Limb (tissue), 2 donors: ENCODE measurements around the gene NSMF.

Experiments
- DNase-seq, 2 donors: peaks; one replicate each; pipeline ENCODE4 v3.0.0-alpha.2; 2016; ENCODE audit errors: extremely low spot score in 2 of 2

The NSMF gene, protein sequence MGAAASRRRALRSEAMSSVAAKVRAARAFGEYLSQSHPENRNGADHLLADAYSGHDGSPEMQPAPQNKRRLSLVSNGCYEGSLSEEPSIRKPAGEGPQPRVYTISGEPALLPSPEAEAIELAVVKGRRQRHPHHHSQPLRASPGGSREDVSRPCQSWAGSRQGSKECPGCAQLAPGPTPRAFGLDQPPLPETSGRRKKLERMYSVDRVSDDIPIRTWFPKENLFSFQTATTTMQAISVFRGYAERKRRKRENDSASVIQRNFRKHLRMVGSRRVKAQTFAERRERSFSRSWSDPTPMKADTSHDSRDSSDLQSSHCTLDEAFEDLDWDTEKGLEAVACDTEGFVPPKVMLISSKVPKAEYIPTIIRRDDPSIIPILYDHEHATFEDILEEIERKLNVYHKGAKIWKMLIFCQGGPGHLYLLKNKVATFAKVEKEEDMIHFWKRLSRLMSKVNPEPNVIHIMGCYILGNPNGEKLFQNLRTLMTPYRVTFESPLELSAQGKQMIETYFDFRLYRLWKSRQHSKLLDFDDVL

DNA sequence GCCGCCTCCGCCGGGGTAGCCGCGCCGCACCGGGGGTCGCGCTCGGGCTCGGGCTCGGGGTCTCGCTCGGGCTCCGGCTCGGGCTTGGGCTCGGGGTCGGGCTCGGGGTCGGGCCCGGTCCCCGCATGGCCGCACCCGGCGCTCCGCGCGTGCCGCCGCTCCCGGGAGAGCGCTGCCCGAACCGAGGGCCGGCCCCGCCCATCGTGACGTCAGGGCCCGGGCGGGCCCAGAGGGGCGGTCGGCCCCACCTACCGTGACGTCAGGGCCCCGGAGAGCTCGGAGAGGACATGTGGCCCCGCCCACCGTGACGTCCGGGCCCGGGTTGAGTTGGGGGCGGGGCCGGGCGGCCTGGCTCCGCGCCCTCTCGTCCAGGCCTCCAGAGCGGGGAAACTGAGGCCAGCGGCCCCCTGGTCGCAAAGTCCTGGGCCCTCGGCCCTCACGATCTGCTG is at the start of gene NSMF:
Gene NSMF, minus strand, starts transcription at position 183 of the 449 bp plus-strand sequence. CDS start 232 bp downstream, outside the sequence.
- DNase-seq, result peak; percentile 90 to 97

DNA sequence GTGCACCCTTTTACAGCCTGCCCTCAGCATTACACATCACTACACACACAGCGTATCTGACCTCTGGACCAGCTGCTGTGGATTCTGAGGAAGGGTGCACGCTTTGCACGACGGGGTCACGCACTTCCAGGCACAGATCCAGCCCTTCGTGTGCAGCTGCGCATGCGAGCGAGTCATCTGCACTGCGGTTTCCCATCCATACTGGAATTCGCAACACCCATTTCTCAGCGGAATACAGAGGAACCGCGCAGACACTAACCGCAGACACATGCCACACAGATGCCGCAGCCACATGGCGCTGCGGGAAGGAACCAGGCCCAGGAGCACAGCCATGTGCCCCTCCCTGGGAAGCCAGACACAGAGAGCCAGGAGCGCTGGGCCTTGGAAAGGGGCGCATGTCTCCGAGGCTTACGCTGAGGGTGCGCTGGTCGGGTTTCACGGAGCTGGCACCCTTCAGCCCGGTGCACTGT is 47.6 kb upstream of the NSMF start:
- no peak for DNase-seq

DNA sequence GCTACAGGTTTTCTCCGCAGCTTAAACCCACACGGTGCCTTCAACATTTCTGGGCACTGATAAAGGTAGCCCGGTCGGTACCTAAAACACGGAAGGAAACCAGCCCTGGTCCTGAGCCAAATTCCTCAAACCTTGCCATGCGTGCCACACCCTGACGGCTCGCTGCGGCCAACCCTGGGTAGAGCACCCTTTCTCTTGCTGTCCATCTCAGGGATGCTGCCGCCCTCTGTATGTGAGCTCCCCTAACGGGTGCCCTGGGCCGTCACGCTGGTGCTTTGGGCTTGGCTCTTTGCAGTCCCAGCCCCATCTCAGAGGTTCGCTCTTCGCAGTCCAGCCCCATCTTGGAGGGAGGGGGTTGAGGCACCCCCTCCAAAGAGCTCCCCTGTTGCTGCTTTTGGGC is 47.1 kb upstream of the NSMF start:
- no peak for DNase-seq

DNA sequence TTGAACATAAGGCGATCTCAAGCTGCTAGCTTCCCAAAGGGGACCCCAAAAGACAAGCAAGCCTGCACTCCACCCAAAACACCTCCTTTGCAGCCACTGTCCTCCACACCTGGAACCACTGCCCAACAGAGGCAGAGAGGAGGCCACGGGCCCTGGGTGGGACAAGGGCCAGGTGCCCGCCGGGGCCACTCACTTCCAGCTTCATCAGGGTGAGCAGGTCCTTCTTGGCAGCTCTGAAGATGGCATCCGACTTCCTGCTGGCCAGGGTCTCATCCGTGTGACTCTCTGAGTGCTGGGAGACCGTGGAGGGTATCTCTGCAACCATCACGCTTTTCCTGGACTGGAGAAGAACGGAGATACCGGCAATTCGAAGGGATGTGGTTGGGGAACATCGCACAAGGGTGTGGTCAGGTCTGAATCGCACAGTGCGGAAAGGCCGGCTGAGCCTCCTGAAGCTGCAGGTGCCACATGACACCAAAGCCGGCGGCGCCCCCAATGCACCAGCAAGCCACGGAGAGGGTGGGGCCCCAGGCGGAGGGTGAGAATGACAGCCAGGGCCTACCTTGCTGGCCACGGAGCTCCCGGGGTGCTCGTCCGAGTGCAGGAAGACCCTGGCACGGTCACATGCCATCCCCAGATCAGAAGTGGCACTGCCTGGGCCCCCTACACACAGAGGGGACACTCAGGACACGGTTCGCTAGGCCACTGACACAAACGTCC is 46.4 kb upstream of the NSMF start:
- DNase-seq, result no peak

DNA sequence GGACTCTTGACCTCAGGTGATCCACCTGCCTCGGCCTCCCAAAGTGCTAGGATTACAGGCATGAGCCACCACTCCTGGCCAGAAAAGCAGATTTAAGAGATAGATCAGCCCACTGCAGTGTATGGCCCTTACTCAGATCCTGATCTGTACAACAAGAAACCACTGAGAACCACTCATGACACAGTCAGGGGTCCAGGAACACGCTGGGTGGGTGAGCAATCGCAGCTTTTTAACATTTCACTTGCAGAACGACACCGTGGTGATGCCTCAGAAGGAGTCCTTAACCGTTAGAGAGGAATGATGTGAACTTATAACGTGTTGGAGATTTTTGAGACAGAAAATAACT is 45.3 kb upstream of the NSMF start:
- DNase-seq, result no peak

DNA sequence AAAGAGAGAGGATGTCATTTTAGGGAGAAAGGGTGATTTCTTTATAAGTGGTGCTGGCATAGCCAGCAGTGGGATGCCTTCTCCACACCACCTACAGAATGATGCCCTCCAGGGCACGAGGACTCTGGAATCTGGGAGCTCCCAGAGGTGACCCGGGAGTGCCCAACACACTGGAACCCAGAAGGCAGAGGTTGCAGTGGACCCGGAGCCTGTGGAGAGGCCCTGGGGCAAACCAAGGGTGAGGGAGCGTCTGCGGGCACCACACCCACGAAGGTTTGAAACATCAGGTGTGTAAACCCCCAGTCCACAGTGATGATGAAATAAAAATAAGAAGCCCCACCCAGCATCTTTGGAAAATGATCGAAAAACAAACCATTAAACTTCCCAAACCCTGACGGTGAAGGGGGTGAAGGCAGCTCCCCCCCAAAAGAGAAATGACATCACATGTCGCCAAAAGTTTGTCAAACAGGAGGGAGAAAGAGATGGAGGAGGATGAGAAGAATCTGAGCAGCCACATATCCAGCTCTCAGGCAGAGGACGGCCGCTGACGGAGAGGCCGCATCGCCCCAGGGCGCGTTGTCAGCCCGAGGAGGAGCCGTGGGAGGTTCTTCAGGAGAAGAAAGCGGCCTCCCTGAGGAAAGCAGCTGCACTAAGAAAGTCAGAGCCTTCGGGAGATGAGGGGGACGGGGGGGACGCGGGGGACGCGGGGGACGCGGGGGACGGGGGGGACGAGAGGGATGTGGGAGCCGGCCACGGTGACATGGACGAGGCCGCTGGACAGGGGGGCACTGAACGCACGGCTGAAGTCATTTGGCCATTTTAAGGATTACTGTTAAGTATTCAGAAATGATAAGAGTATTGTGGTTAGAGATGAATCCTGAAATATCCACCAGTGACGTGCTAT is 43.1 kb upstream of the NSMF start:
- no peak for DNase-seq

DNA sequence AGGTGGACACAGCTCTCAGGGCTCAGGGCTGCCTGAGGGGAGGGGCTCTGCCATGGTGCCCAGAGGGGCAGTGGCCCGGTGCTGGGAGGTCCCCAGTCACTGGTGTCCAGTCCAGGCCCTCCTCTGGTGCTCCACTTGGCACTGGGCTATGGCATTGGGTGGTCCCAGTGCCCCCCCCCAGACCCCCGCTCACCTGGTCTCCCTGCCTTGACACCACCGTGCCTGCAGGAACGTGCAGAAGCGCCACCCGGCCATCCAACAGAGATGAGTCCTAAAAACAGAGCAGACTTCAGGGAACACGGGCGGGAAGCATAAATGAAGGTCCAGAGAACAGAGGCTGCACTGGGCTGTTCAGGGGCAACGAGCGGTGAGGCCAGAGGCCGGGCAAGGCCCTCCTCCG is 42.3 kb upstream of the NSMF start:
- DNase-seq, result peak in 1 of 2 donors; percentile 22

DNA sequence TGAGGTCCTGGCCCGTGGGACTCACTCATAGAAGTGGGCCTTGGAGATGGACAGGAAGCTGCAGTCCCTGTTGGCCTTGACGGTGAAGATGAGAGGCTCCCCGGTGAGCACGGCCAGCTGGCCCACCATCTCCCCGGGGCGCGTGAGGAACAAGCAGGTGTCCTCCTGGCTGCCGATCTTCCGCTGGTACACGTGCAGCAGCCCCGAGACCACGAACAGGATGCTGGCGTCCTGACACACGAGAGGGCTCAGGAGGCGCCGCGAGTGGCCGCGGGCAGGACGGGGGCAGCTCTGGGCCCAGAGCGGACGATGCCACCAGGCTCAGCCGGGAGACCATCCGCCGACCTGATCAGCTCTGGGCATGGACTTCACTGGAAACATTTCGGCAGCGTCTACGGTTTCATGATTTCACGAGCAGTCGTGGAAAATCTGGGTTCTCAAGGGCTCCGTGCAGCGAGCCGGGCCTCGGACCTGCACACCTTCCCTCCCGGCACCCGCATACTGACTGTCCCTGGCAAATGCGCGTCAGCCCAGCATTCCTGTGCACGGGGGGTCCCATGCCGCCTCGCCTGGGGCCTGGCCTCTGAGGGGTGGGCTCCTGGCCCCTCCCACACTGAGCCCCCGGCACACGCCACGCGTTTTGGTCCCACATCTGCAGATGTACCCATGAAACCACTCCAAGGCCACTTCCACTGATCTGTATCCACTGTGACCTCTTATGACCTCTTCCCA is 41.7 kb upstream of the NSMF start:
- DNase-seq, result peak in 1 of 2 donors; percentile 19

DNA sequence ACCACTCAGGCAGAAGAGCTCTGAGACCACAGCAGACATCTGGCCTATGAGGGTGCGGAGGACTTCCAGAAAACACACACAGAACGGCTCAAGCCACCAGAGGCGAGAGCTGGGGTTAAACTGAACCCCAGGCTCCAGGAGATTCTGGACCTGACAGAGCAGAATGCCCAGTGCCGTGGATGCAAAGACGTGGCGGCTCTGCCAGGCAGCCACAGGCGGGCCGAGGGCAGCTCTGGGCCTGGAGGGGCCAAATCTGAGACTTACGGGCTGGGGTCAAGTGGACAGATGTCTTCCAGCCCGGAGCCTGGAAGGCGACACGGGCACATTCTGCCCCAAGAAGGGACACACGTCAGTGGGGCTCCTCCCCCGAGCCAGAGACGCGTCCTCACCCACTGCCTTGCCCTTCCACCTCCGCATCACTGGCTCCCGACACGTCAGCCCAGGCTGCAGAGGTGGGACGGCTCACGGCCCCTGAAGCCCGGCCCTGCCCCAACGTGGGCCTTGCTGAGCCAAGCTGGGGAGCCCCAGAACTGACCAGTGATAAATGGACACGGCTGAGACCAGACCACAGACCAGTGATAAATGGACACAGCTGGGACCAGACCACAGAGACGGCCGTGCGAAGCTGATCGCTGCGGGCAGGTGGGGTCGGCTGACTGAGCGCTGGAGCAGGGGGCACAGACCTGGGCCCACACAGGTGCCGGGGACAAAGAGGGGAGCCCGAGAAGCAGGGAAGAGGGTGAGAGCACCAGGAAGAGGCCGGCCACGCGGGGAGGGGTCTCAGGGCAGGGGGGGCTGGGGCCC is 40.9 kb upstream of the NSMF start:
- DNase-seq, result no peak

DNA sequence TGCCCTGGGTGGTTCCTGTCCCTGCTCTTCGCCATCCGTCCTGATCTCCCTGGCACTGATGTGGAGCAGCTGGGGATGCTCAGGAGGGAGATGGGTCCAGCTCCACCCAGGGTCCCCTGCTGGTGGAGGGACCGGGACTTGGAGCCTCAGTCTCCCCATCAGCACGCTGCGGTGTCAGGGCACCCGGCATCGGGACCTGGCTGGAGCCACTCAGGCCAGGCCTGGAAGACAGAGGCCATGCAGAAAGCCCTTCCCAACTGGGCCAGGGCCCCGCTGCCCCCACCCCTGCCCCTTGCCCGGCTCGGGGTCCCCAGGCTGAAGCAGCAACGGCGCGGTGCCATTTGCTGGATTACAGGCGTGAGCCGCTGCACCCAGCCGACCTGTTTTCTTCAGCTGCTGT is 40.3 kb upstream of the NSMF start:
- DNase-seq, result no peak

DNA sequence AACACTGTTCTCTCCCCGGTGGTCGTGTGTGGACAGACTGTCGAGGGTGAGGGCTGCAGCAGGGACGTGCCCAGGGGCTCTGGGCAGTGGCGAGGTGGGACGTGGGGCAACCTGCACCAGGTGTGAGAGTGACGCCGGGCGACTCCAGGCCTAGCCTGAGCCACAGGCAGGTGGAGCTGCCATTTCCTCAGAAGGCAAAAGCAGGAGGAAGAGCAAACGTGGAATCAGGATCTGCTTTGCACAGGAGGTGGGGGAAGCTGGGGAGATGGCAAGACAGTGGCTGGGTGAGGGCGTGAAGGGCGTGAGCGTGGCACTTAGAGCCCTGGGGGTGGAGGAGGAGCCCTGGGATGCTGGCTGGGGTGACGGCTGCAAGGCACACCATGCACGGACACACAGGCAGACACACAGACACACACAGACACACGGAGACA is 39.6 kb upstream of the NSMF start:
- DNase-seq, result no peak

DNA sequence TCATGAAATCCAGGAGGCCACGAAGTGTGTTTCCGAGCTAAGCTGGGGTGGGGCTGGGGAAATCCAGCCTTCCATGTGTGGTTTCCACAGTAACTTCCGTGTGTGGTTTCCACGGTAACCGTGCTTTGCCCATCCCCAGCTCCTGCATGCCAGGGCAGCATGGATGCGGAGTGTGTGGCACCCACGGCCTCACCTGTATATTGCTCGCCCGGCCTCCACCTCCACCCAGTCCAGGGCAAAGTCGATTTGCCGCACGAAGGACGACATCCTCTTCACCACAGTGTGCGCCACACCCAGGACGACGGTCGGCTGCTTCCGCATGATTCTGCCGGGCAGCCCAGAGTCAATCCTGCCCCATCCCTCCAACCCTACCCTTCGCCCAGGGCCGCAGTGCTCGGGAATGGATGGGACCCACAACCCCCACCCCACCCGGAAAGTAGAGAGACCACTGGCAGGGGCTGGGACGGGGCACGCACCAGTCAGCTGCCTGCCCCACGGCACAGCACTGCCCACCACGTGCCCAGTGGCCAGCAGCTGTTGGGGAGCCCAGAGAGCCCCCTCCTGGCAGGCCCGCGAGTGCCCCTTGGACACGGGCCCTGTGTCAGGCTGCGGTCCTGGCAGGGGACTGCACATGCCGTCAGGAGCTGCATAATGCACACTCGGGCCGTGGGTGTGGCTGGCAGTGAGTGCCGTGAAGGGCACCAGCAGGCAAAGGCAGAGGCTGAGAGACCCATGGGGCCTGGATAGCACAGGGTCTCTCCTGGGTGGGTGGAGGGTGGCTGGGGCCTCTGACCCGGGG is 39.0 kb upstream of the NSMF start:
- no peak for DNase-seq

DNA sequence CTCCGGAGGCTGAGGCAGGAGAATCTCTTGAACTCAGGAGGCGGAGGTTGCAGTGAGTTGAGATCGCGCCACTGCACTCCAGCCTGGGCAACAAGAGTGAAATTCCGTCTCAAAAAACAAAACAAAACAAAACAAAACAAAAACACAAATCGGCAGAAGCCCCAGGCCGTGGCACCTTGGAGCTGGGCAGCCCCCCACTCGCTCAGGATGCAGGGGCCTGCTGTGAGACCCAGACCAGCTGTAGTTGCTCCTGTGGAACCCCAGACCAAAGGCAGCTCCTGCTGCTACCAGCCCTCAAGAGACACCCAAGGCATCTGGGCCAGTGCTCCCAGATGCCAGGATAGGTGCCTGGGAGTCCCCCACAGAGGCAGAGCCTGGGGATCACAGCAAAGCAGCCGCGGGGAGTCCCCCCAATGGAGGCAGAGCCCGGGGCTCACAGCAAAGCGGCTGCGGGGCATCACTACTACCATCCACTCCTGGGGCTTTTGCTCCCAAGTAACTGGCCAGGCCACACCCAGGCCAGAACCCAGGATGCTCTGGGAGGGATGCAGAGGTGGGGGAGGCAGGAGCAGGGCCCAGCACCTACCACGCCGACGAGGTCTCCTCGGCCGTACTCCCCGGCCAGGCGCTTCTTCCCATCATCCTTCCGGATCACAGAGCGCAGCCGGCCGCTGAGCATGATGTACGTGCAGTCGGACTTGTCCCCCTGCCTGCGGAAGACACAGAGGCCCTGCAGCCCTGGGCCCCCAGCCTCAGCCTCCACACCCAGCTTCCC is 37.7 kb upstream of the NSMF start:
- no peak for DNase-seq

DNA sequence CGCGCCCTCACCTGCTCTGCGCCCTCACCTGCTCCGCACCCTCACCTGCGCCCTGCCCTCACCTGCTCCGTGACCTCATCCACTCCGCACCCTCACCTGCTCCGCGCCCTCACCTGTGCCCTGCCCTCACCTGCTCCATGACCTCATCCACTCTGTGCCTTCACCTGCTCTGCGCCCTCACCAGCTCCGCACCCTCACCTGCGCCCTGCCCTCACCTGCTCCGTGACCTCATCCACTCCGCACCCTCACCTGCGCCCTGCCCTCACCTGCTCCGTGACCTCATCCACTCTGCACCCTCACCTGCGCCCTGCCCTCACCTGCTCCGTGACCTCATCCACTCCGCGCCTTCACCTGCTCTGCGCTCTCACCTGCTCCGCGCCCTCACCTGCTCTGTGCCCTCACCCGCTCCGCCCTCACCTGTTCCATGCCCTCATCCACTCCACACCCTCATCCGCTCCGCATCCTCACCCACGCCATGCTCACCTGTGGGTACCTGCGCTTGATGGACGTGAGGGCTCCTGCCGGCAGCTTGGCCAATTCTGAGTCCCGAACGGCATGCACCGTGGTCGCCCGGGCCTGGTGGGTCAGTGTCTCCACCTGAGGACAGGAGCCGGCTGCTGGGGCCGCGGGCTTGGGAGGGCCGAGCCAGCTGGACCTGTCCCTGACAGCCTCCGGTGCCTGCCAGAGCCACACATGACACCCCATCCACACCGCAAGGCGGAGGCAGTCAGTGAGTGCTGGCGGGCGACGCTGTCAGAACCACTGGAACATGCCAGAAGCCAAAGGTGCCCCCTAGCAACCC is 35.6 kb upstream of the NSMF start:
- DNase-seq, result no peak

DNA sequence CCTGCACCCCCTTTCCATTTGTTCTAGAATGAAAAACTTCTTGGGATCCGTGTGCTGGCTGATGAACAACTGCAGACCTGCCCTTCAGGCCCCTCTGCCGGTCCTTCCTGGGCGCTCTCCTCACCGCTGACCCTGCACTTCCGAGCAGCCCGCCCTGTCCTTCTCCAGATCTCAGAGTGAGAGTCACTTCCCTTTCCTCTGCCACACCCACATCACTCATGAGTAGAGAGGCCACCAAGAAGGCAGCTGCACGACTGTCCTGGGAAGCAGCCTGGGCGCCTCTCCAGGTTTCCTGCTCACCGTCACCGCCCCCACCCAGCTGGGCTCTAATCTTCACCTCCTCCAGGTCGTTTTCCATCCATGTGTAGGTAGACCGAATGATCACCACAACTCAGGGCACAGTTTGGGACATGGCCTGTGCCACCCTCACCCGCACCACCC is 35.0 kb upstream of the NSMF start:
- no peak for DNase-seq

DNA sequence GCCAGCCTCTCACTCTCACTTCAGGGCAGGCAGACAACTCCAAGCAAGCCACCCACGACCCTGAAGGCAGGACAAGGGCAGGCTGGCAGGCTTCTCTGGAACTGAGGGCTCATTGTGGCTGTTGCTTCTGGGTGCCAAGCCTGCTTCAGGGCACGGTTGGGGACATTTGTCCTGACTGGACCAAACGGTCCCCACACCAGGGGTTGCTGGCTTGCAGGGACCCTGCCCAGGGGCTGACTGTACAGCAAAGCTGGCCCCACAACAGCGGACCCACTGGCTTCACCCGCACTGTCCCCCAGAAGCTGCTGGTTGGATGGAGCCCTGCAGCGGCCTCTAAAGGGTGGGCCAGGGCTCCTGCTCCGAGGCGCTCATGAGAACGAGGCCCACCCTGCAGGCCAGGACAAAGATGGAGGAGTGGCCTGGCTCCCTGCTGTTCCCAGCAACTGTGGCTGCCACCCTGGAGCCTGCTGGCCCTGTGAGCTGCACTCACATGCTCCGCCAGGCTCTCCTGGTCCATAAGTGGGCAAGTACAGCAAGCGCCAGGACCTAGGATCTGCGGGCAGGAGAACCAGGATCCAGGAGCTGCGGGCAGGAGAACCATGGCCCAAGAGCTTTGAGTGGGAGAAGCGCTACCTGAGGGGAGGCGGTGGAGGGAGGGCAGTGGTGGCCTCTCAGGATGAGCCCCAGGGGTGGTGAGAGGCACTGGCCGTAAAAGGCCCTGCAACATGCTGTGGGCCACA is 34.4 kb upstream of the NSMF start:
- DNase-seq, result no peak
